HEK293 (cell line): ENCODE data around the gene ID1.

ENCODE experiments used
- BCL6B ChIP-seq: fragments of 450-650 bp; formaldehyde crosslinking; IDR thresholded peaks from 2 replicates; pipeline ENCODE4 v1.5.1; 2017; ENCODE audit warnings: missing biosample characterization, missing genetic modification characterization
- CTCF ChIP-seq: fragments of 450-650 bp; formaldehyde crosslinking; IDR thresholded peaks from 2 replicates; pipeline ENCODE4 v1.5.1; 2016; ENCODE audit warnings: missing biosample characterization, missing genetic modification characterization
- KLF16 ChIP-seq: fragments of 450-650 bp; formaldehyde crosslinking; IDR thresholded peaks from 2 replicates; pipeline ENCODE4 v1.5.1; 2017; ENCODE audit warnings: missing biosample characterization, missing genetic modification characterization
- KLF17 ChIP-seq: fragments of 450-650 bp; formaldehyde crosslinking; IDR thresholded peaks from 2 replicates; pipeline ENCODE4 v1.5.1; 2016; ENCODE audit warnings: missing biosample characterization, missing genetic modification characterization
- KLF8 ChIP-seq: fragments of 450-650 bp; formaldehyde crosslinking; IDR thresholded peaks from 2 replicates; pipeline ENCODE4 v1.5.1; 2016; ENCODE audit warnings: missing biosample characterization, missing genetic modification characterization
- OVOL3 ChIP-seq: fragments of 450-650 bp; formaldehyde crosslinking; IDR thresholded peaks from 2 replicates; pipeline ENCODE4 v1.5.1; 2016; ENCODE audit warnings: missing biosample characterization, missing genetic modification characterization
- PATZ1 ChIP-seq: fragments of 450-650 bp; formaldehyde crosslinking; IDR thresholded peaks from 2 replicates; pipeline ENCODE4 v1.5.1; 2016; ENCODE audit warnings: missing biosample characterization, missing genetic modification characterization
- PBX3 ChIP-seq: sonication (generic); formaldehyde crosslinking; IDR thresholded peaks from 2 replicates; pipeline ENCODE4 v1.8.1; 2022; ENCODE audit warnings: mild to moderate bottlenecking, moderate library complexity, missing genetic modification reagents
- PRDM1 ChIP-seq: fragments of 450-650 bp; formaldehyde crosslinking; IDR thresholded peaks from 2 replicates; pipeline ENCODE4; 2016; ENCODE audit warnings: missing biosample characterization, missing genetic modification characterization
- SCRT2 ChIP-seq: fragments of 450-650 bp; formaldehyde crosslinking; IDR thresholded peaks from 2 replicates; pipeline ENCODE4 v1.5.1; 2016; ENCODE audit warnings: missing biosample characterization, missing genetic modification characterization
- ZBTB10 ChIP-seq: fragments of 450-650 bp; formaldehyde crosslinking; IDR thresholded peaks from 2 replicates; pipeline ENCODE4 v1.5.1; 2016; ENCODE audit warnings: missing biosample characterization, missing genetic modification characterization
- ZBTB11 ChIP-seq: fragments of 450-650 bp; formaldehyde crosslinking; conservative IDR thresholded peaks from 2 replicates; pipeline ENCODE4 v1.5.1; 2016; ENCODE audit warnings: low read depth, missing biosample characterization, missing genetic modification characterization
- ZBTB8A ChIP-seq: fragments of 450-650 bp; formaldehyde crosslinking; IDR thresholded peaks from 2 replicates; pipeline ENCODE4 v1.5.1; 2016; ENCODE audit warnings: missing biosample characterization, missing genetic modification characterization
- ZNF121 ChIP-seq: fragments of 450-650 bp; formaldehyde crosslinking; IDR thresholded peaks from 2 replicates; pipeline ENCODE4 v1.5.1; 2016; ENCODE audit warnings: missing biosample characterization, missing genetic modification characterization
- ZNF324 ChIP-seq: fragments of 450-650 bp; formaldehyde crosslinking; IDR thresholded peaks from 2 replicates; pipeline ENCODE4 v1.5.1; 2016; ENCODE audit warnings: missing biosample characterization, missing genetic modification characterization
- ZNF335 ChIP-seq: fragments of 450-650 bp; formaldehyde crosslinking; conservative IDR thresholded peaks from 2 replicates; pipeline ENCODE4 v1.5.1; 2016; ENCODE audit warnings: missing biosample characterization, missing genetic modification characterization
- ZNF341 ChIP-seq: fragments of 450-650 bp; formaldehyde crosslinking; IDR thresholded peaks from 2 replicates; pipeline ENCODE4; 2016; ENCODE audit warnings: low read depth, missing biosample characterization, missing genetic modification characterization
- ZNF391 ChIP-seq: fragments of 450-650 bp; formaldehyde crosslinking; IDR thresholded peaks from 2 replicates; pipeline ENCODE4 v1.5.1; 2016; ENCODE audit warnings: low read depth, missing biosample characterization, missing genetic modification characterization, borderline replicate concordance
- ZNF398 ChIP-seq: fragments of 450-650 bp; formaldehyde crosslinking; IDR thresholded peaks from 2 replicates; pipeline ENCODE4 v1.5.1; 2017; ENCODE audit warnings: missing biosample characterization, missing genetic modification characterization
- ZNF529 ChIP-seq: fragments of 450-650 bp; formaldehyde crosslinking; IDR thresholded peaks from 2 replicates; pipeline ENCODE4 v1.5.1; 2017; ENCODE audit warnings: missing genetic modification characterization, missing biosample characterization; ENCODE audit not compliant: insufficient replicate concordance
- ZNF747 ChIP-seq: fragments of 450-650 bp; formaldehyde crosslinking; IDR thresholded peaks from 2 replicates; pipeline ENCODE4 v1.5.1; 2016; ENCODE audit warnings: missing biosample characterization, missing genetic modification characterization
- ZNF76 ChIP-seq: fragments of 450-650 bp; formaldehyde crosslinking; IDR thresholded peaks from 2 replicates; pipeline ENCODE4; 2016; ENCODE audit warnings: low read depth, missing biosample characterization, missing genetic modification characterization, borderline replicate concordance

The ID1 gene

GRCh38 chr20:31605031-31605901 lies at the start of gene ID1 (continued):
- TF ChIP-seq ZBTB11 (tag by site-specific recombination), result no peak
- TF ChIP-seq ZBTB10 (tag by site-specific recombination), result peak; percentile 46; the same call in 1 of the 2 replicates
- TF ChIP-seq BCL6B (tag by site-specific recombination), result no peak
- peak; percentile 56 for TF ChIP-seq SCRT2 (tag by site-specific recombination)
- TF ChIP-seq KLF16 (tag by site-specific recombination), result peak; percentile 63; the same call in 1 of the 2 replicates
- TF ChIP-seq ZNF529 (tag by site-specific recombination), result no peak
- TF ChIP-seq KLF17, result peak; percentile 82
- TF ChIP-seq PATZ1 (tag by site-specific recombination), result peak; percentile 78
- peak; percentile 4; the same call in 1 of the 2 replicates for TF ChIP-seq ZNF398 (tag by site-specific recombination)
- 0 out of 2 replicates have a peak, but pooled peaks have one; percentile 12 for TF ChIP-seq ZNF324 (tag by site-specific recombination)
- TF ChIP-seq ZNF391 (tag by site-specific recombination), result peak; percentile 14; the same call in 1 of the 2 replicates
- peak; percentile 79 for TF ChIP-seq PBX3
- peak; percentile 37; the same call in 1 of the 2 replicates for TF ChIP-seq ZBTB8A
- no peak for TF ChIP-seq ZNF747
- peak; percentile 32; the same call in 1 of the 2 replicates for TF ChIP-seq CTCF (tag by site-specific recombination)
- peak; percentile 92 for TF ChIP-seq ZNF335 (tag by site-specific recombination)
- TF ChIP-seq ZNF341 (tag by site-specific recombination), result peak; percentile 66; the same call in 1 of the 2 replicates
- no peak for TF ChIP-seq ZNF121 (tag by site-specific recombination)
- TF ChIP-seq OVOL3 (tag by site-specific recombination), result no peak
- TF ChIP-seq KLF8, result peak; percentile 79
- TF ChIP-seq ZNF76 (tag by site-specific recombination), result peak; percentile 55; the same call in 1 of the 2 replicates
- TF ChIP-seq PRDM1 (tag by site-specific recombination), result no peak
